ENCODE data around the gene SIDT2.

Gene SIDT2

DNA sequence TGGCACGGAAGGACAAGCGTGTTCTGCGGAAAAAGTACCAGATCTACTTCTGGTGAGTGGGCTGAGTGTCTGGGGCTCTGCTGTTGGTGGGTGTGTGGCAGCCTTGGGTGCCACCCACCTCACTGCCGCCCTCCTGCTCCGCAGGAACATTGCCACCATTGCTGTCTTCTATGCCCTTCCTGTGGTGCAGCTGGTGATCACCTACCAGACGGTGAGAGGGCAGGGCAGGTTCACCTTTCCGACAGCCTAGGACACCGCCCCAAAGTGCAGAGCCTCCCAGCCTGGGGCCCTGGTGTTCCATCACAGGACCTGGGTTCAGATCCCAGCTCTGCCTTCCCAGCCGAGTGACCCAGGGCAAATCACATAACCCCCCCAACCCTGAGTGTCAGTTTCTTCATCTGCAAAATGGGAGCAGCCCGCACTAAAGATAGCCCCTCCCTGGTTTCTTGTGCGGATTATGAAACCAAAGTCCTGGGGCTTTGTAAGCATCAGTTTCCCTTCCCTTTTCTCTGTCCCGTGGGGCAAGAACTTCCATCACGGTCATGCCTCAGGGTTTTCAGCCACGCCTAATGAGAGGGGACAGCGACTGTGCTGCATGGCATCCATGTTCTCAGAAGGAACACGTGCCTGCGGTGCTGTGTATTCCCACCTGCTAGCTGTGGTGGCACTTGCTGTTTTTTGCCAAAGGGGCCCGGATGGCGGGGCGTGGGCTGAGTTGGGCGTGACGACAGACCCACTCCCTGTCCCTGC lies 10.8 kb downstream of the SIDT2 start:
- no peak for FAIRE-seq

DNA sequence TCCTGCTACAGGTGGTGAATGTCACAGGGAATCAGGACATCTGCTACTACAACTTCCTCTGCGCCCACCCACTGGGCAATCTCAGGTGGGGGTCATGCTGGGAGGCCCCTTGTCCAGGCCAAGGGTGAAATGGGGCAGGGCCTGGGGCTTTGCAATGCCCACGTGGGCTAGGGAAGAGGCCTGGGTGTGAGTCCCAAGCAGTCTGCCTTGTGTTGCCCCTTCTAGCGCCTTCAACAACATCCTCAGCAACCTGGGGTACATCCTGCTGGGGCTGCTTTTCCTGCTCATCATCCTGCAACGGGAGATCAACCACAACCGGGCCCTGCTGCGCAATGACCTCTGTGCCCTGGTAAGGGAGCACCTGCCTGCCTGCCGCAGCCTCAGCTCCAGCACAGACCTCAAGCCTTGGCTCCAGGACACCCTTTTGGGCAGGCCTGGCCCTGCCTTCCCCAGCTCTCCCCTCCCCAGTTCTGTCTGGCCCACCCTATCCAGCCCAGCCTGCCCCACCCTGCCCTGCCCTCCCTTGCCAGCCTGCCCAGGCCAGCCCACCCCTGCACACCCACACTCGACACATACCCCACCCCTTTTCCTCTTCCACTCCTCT lies 11.5 kb downstream of the SIDT2 start:
- no peak for FAIRE-seq

DNA sequence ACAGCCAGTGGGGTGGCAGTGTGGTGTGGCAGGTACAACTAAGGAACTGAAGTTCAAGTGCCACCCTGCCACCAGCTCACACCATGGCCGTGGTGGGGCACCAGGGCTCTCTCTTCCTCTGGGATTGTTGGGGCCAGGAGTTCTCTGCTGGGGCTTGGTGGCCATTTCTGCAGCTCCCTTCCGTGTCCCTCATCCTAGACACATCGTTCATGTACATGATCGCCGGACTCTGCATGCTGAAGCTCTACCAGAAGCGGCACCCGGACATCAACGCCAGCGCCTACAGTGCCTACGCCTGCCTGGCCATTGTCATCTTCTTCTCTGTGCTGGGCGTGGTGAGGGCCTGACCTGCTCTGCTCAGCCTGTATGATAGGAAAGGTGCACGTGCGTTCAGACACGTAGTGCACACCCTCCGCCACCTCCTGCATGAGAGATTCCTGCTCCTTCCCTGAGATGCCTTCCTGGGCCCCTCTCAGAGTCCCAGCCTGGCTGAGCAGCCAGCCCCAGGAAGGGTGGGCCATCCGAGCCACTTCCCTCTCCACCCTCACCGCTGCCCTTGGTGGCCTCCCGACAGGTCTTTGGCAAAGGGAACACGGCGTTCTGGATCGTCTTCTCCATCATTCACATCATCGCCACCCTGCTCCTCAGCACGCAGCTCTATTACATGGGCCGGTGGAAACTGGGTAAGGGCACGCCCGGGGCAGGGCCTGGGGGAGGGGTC lies 13.3 kb downstream of the SIDT2 start:
- FAIRE-seq, result no peak

DNA sequence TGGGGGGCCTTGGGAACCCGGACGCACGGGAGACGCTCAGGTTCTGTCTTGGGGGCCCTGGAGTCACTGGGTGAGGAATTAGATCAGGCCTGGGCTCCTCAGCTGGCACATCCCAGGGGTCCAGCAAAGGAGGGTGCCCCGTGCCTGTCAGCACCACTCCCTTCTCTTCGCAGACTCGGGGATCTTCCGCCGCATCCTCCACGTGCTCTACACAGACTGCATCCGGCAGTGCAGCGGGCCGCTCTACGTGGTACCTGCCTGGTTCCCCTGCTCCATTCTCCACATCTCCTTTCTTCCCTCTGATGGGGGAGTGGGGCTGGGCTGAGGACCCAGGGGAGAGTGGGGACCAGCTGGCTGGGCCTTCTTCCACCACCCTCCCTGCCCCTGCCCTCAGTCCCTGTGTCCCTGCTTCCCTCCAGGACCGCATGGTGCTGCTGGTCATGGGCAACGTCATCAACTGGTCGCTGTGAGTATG lies 13.9 kb downstream of the SIDT2 start:
- FAIRE-seq, result no peak

DNA sequence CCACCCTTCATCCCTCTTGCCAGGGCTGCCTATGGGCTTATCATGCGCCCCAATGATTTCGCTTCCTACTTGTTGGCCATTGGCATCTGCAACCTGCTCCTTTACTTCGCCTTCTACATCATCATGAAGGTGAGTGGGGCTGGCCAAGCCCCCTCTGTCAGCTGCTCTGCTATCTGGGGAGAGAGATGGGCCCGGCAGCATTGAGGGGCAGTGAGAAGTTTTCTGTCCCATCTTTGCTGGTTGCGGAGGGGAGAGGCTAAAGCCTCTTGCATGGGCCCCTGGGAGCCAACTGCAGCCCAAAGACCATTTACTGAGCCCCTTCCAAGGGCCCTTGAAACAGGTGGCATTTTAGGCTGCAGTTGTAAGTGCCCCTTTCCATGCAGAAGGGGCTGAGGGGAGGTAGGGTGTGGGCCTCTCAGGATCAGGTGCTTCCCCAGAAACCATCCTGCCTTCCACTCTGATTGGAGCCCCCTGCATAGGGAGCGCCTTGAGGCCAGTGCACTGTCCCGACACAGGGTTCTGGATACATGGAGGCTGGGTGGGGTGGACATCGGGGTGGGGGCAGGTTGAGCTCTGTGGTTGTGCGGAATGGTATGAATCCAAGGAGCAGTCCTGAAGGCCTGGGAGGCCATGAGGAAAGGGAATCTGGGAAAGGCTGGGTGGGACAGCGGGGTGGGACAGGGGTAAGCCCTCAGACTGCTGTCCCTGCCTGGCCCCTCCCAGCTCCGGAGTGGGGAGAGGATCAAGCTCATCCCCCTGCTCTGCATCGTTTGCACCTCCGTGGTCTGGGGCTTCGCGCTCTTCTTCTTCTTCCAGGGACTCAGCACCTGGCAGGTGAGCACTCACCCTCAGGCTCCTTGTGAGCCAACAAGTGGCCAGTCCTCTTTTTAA lies 14.8 kb downstream of the SIDT2 start:
- no peak for FAIRE-seq

DNA sequence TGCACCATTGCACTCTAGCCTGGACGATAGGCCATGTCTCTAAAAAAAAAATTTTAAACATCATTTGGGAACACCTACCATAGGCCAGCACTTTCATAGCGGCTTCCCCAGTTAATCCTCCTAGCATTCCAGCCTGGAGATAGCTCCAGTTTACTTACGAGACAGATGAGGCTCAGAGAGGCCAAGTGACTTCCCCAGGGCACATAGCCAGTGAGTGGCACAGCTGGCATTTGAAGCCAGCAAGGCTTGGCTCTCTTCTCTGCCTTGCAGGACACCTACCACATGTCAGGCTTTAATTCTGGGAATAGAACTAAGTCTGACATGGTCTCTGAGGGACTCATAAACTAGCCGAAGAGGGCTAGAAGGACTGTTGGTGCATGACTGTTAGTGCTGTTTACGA lies 15.7 kb downstream of the SIDT2 start:
- no peak for FAIRE-seq

DNA sequence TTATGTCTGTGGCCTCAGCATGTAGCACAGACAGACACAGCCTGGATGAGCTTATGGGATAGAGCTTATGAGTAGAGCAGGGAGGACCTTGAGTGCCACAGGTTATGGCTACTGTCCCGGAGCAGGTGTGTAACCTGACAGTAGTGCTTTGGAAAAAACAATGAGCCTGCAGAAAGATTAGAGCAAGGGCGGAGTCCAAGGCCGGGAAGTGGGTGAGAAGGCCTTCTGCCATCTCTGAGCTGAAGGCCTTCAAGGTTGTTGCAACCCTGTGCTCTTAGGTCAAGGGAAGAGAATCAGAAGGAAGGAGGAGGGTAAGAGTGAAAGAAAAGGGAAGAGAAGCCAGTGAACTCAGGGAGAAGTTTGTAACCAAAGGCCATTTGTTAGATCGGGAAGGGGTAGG lies 16.7 kb downstream of the SIDT2 start:
- no peak for FAIRE-seq

DNA sequence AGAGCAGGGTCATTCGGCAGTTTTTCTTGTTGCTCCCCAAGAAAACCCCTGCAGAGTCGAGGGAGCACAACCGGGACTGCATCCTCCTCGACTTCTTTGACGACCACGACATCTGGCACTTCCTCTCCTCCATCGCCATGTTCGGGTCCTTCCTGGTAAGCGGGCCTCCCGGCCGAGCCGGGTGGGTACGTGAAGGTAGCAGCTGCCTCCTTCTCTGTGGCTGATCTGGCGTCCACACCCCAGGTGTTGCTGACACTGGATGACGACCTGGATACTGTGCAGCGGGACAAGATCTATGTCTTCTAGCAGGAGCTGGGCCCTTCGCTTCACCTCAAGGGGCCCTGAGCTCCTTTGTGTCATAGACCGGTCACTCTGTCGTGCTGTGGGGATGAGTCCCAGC lies 17.2 kb downstream of the SIDT2 start:
- FAIRE-seq, result no peak

DNA sequence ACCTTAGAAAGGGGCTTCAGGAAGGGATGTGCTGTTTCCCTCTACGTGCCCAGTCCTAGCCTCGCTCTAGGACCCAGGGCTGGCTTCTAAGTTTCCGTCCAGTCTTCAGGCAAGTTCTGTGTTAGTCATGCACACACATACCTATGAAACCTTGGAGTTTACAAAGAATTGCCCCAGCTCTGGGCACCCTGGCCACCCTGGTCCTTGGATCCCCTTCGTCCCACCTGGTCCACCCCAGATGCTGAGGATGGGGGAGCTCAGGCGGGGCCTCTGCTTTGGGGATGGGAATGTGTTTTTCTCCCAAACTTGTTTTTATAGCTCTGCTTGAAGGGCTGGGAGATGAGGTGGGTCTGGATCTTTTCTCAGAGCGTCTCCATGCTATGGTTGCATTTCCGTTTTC lies 18.5 kb downstream of the SIDT2 start:
- FAIRE-seq, result no peak

DNA sequence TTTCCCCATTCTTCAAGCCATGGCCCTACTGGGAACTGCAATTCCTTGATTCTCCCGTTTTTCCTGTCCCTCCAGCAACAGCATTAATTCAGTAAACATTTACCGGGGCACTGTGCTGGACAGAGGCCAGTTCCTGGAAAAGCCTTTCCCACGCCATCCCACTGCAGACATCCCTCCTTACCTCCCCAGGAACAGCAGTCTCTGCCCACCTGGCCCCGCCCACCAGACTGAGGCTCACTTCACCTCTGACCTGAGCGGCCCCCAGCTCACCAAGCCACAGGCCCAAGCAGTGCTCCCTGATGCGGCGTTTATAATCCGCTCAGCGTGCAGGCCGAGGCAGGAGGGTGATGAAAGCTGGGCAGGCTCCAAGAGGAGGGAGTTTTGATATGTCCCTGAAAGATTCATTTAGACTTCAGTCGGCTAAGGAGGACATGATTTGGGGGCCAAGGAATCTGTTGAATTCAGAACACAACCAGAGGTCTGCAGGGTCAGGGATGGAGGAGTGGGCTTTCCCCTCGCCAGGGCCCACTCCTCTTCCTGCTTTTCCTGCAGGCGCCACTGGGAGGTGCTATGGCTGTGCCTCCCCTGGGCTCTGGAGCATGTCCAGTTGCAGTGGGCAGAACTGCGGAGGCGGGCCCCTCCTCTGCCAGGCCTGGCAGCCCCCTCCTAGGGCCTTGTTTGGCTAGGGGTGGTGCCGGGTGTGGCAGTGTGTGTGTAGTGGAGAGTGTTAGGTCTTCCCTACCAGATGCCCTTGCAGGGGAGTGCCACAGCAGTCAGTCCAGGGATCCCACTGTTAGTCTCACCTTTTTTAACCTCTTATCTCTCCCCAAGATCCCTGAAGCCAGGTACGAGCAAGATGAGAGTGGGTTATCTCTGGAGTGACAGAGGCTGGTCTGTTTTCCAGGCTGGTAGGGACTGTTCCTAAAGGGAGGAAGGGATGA lies 19.2 kb downstream of the SIDT2 start:
- FAIRE-seq, result no peak

DNA sequence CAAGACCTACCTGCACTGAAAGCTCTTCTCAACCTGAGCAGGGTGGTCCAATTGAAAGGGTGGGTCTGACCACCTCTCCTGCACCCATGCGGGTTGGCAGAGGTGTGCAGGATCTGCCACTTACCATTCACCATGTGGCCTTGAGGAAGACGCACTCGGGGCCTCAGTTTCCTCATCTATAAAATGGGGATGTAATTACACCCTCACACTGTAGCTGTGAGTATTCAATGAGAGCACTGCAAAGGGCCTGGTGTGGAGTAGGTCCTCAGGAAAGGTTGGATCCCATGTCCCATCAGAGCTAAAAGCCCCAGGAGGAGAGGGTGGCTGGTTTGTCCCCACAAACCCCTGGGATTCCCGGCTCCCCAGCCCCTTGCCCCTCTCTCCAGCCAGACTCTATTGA lies 20.1 kb downstream of the SIDT2 start:
- FAIRE-seq, result no peak

DNA sequence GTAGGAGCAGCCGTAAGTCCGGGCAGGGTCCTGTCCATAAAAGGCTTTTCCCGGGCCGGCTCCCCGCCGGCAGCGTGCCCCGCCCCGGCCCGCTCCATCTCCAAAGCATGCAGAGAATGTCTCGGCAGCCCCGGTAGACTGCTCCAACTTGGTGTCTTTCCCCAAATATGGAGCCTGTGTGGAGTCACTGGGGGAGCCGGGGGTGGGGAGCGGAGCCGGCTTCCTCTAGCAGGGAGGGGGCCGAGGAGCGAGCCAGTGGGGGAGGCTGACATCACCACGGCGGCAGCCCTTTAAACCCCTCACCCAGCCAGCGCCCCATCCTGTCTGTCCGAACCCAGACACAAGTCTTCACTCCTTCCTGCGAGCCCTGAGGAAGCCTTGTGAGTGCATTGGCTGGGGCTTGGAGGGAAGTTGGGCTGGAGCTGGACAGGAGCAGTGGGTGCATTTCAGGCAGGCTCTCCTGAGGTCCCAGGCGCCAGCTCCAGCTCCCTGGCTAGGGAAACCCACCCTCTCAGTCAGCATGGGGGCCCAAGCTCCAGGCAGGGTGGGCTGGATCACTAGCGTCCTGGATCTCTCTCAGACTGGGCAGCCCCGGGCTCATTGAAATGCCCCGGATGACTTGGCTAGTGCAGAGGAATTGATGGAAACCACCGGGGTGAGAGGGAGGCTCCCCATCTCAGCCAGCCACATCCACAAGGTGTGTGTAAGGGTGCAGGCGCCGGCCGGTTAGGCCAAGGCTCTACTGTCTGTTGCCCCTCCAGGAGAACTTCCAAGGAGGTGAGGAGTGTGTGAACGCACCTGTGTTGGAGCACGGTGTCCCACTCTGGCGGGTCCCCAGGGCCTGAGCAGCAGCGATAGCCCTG lies 20.7 kb downstream of the SIDT2 start, which contains the start of gene TAGLN:
TAGLN (plus strand) TSS at position 318 of the 863 bp plus-strand sequence. CDS start 3,644 bp downstream, outside the sequence.
- peak; percentile 29 for FAIRE-seq

DNA sequence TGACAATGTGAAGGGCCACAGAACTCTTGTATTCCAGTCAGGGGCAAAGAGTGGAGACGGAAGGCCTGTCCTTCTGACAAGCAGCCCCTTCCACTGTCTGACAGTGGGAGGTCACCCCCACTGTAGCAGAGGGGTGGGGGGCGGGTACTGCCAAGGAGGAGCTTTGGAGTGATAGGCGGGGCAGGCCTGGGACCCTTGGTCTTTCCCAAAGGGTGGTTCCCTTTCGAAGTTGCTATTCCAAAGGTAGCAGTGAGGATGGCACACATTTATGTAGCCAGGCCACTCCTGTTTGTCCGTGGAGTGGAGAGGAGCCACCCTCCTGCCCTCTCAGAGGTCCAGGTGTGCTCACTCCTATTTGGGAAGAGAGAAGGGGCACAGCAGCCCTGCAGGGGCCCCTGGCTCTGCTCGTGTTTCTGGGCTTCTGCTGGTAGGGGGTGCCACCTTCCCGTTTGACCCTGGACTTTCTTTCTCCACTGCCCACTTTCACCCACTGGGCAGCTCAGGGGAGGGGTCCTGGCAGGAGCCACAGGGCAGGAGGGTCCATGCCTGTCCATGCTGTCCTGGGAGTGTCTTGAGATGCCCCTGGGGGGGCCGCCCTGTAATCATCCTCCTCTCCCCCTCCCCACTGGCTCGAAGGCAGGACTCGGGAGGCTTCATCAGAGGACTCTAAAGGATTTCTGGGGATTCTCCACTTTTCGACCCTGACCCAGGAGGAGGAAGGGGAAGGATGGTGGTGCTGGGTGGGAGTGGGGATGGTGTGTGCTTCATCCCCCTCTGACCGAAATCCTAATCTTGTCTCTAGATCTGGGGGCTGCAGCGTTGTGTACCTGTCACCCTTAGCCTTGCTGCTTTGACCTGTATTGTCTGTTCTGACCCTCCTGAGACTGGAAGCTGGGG lies 21.6 kb downstream of the SIDT2 start:
- no peak for FAIRE-seq

DNA sequence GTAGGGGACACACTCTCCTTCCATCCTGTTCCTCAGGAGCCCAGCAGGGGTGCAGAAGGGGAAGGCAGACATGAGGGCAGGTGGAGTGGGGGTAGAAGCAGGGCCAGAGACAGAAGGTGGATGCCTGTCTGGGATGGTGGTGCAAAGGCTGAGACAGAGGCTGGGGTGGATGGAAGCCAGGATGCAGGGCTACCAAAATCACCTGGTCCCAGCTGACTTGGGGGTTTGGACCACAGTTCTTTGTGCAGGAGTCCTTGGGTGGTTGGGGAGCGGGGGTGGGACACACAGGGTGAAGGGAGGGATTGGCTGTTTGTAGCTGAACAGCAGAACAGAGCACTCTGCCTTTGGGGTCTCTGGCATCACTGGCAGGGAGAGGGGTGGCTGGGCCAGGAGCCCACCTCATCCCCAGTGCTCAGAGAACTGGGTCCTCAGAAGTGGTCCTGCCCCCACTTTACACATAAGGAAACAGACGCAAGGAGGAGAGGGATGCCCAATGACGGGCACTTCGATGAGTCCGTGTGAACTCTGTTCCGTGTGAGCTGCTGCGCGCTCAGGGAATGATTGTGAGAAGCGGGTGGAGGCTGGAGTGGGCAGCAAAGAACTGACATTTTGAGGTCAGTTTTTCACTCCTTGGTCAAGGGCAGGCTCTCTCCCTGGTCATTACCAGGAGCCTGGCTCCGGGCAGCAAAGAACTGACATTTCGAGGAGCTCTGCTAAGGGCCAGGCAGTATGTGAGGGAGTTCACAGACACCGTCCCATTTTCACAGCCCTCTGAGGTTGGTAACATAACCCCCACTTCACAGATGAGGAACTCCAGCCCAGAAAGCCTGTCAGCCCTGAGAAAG lies 22.5 kb downstream of the SIDT2 start:
- FAIRE-seq, result no peak

DNA sequence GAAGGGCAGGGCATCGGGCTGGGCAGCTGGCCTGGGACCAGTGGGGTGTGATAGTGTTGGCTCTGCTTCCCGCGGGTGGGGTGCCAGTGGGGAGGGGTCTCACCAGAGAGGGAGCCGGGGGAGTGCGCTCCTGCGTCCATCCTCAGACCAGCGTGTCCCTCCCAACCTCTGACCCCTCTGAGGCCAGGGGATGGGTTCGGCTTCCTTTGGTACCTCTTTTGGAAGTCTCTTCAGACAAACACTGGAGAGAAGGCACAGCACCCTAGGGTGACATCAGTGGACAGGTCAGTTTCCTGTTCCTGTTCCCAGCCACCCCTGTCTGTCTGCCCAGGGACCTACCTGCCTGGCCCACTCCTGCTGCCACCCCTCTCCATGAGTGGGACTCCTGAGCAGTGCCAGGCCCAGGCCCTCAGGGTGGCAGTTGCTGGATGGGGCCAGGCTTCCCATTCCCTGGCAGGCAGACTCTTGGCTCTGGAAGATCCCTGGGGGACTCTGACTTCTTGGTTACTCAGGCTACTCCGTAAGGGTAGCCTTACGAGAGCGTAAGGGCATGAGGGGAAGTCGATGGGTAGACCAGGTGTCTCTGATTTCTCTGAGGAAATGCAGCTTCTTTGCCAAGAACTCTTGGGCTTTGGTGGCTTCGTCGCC lies 23.2 kb downstream of the SIDT2 start:
- FAIRE-seq, result no peak

DNA sequence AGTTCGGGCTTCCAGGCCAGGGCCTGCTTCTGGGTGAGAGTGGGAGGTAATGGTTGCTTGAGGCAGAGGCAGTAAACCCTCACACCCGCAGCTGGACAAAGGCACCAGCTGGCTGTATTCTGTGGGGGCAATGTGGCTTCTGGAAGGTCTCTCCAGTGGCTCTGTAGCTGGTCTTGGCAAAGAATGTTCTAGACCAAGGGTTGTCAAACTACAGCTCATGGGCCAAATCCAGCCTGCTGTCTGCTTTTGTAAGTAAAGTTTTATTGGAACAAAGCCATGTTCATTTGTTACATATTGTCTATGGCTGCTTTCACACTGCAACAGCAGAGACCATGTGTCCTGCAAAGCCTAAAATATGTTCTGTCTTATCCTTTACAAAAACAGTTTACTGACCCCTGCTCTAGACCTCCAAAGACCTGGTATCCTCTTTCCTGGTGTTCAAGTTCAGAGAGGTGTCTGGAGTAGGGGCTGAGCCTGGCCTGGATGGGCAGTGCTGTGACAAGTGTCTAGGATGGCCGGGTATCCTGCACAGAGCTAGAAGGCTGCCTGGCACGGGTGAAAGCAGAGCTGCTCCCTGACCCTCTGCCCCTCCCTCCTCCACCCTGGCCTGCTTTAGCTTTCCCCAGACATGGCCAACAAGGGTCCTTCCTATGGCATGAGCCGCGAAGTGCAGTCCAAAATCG lies 24.0 kb downstream of the SIDT2 start:
- FAIRE-seq, result no peak

DNA sequence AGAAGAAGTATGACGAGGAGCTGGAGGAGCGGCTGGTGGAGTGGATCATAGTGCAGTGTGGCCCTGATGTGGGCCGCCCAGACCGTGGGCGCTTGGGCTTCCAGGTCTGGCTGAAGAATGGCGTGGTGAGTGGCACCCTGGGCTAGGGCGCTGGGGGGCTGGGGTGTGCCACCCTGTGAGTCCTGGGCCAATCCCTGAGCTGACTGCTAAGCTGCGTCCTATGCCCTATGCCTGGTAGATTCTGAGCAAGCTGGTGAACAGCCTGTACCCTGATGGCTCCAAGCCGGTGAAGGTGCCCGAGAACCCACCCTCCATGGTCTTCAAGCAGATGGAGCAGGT lies 24.5 kb downstream of the SIDT2 start:
- no peak for FAIRE-seq
